K562 treated with DMSO at 1 percent for 12 hours (cell line): ENCODE measurements around the gene DENND1C. TPM values are rescaled to one million over a fixed set of nuclear protein-coding genes. Genes with fewer than 3 reads are reported as not detected.

Experiments
- total RNA-seq: library from RNA; unstranded; fragments of 300-600 nt; gene quantifications from 2 replicates; pipeline ENCODE4 v1.2.3, GENCODE V29; 2022; ENCODE audit not compliant: insufficient read depth

DENND1C gene, protein sequence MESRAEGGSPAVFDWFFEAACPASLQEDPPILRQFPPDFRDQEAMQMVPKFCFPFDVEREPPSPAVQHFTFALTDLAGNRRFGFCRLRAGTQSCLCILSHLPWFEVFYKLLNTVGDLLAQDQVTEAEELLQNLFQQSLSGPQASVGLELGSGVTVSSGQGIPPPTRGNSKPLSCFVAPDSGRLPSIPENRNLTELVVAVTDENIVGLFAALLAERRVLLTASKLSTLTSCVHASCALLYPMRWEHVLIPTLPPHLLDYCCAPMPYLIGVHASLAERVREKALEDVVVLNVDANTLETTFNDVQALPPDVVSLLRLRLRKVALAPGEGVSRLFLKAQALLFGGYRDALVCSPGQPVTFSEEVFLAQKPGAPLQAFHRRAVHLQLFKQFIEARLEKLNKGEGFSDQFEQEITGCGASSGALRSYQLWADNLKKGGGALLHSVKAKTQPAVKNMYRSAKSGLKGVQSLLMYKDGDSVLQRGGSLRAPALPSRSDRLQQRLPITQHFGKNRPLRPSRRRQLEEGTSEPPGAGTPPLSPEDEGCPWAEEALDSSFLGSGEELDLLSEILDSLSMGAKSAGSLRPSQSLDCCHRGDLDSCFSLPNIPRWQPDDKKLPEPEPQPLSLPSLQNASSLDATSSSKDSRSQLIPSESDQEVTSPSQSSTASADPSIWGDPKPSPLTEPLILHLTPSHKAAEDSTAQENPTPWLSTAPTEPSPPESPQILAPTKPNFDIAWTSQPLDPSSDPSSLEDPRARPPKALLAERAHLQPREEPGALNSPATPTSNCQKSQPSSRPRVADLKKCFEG
- total RNA-seq: 1.5 and 2.3 TPM in 2 replicates

DNA sequence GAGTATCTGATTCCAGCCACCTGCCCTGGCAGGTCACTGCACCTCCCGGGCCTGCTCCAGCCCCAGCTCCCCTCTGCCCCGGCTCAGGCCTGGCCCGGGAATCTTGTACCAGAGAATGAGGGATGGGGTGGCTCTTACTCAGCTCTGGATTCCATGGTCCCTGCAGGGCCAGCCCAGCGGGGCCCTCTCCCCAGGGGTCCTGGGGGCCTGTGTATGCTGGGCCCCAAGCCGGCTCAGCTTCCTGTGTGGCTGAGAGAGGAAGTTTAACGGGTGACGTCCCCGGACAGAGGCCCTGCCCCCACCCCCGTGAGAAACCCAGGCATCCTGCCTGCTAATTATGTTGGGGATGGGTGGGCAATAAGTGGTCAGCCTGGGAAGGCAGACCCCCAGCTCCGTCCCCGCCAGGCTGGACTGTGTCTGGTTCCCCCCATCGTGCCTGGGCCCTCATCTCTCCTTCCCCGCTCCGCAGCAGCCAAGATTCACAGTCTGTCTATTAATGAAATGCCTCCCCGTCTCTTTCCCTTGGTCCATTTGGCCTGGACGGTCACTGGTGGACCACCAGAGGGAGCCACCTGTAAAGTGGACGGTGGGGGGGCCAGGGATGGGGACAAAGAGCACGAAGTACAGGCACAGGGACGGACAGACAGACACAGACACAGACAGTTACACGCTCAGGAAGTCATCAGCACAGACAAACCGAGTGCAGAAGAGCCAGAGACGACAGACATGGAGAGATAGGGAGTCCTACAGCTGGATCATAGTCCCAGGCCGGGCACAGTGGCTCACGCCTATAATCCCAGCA is at the start of gene DENND1C:
Gene DENND1C (minus strand): TSS at position 247 of the 802 bp plus-strand sequence. CDS start 92 bp downstream, at position 155.

DNA sequence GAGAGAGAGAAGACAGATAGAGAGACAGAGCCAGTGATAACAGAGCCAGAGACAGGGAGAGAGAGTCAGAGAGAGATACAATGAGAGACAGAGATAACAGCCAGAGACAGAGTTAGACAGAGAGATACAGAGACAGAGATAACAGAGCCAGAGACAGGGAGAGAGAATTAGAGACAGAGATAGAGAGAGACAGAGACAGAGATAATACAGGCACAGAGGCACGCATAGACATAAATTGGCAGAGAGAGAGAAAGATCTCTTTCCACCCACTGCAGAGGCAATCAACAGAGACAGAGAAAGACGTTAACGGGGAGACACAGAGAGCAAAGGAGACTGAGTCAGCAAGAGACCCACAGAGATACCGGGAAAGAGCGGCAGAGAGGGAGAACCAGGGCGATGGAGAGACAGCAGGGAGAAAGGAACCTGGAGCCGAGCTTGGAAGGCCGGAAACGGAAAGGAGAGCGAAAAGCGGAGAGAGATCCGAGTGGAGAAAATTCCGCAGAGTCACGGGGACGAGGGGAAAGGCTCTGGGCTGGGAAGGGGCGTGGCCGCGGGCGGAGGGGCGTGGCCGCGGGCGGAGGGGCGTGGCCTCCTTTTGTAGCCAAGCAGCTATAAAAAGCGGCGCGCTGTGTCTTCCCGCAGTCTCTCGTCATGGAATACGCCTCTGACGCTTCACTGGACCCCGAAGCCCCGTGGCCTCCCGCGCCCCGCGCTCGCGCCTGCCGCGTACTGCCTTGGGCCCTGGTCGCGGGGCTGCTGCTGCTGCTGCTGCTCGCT is 49.0 kb upstream of the DENND1C start, which contains the start of gene TNFSF9:
Gene TNFSF9 (plus strand): TSS at position 641 of the 777 bp plus-strand sequence. CDS start 11 bp downstream, at position 652.

DNA sequence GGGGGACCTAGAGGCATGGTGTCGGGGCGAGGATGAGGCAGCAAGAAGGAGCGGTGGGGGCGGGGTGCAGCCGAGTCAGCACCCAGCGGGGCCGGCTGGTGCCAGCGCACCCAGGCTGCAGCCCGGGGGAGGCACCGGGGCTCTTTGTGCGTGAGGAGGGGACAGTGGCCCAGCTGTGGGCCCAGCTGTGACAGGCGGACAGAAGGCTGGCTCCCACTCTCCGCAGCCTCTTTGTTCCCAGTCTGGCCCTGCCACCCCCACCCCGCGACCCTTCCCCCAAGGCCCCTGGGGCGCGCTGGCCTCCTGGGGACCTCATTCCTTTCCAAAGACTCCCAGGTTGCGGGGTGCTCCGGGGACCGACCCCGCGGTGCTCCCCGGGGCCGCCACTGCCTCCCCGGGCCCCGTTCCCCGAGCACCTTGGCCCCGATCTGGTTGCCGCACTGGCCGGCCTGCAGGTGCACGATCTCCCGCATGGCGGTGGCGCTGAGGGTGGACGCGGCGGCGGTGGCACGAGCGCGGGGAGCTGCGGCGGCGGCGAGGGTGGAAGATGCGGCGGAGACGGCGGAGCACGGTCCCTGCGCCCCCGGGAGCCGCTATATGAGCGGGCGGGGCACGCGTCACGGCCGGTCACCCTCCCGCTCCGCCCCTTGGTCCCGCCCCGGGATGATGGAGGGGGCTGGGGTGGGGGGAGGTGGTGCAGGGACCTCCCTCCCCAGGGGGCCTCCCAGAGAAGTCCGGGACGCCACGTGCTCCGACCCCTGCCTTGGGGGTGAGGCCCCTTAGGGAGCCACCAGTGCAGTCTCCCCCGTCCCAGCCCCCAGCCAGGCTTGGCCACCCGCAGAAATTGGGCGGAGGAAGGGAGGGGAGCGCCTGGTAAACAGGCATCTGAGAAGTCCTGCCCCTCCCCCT is 20.4 kb upstream of the DENND1C start, which contains the start of gene TUBB4A:
Gene TUBB4A (minus strand): TSS at position 570 of the 909 bp plus-strand sequence. CDS start 97 bp downstream, at position 473.

DNA sequence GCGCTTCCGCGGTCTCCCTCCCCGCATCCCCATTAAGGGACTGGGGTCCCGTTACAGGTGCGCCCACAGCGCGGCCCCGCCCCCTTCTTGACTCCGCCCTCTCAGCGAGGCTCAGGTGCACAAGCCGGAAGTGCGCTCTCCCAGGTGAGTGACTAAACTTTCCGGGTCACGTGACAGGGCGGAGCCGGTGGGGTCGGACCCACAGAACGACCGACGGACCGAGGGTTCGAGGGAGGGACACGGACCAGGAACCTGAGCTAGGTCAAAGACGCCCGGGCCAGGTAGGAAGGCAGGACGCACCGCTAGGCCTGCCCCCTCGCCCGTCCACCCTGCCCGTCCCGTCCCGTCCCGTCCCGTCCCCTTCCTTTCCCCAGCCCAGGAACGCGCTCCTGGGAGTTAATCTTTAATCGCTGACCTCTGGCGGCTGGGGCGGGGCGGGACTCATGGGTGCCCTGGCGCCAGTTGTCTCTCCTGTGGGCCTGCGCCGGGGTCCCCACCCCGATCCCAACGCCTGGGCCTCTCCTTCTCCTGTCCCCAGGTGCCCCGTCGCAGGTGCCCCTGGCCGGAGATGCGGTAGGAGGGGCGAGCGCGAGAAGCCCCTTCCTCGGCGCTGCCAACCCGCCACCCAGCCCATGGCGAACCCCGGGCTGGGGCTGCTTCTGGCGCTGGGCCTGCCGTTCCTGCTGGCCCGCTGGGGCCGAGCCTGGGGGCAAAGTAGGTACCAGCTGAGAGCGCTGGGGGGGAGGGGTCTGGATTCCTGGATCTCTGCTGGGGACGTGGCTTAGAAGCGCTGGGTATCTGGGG is 17.3 kb downstream of the DENND1C start, which contains the start of gene CRB3:
Gene CRB3 (plus strand): TSS at position 202 of the 804 bp plus-strand sequence. CDS start 431 bp downstream, at position 633.

DNA sequence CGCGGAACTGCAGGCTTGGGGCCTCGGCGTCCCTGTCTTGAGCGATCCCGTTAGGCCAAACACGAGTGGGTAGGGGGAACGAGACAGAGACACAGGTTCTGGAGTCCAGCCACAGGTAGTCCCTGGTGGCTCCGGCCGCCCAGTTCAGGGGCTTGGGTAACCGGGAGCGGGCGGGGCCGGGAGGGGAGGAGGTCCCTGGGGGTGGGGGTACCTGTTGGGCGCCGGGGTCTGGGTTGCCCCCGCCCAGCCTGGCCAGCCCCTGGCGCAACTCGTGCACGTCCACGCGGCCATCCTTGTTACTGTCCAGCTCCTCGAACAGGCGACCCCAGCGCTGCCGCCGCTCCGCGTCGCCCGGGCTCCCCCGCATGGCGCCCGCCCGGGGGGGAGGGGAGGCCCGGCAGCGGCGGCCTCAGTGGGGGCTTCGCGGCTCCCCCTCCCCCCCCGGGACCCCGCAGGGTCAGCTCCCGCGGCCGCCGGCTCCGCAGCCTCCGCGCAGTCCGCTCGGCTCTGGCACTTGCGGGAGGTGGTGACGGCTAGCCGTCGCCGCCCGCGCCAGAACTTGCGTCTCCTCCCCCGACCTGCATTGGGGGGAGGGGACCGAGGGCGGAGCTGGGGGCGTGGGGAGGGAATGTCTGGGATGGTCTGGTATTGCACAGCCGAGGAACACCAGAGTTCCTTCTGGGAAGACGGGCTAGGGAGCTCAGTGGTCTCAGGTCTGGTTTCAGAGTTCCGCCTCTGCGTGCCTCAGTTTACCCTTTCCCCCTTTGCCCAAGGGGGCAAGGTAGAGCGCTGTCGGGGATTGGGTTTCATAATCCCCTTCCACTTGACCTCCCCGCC is 22.1 kb downstream of the DENND1C start, which contains the start of gene SLC25A23:
Gene SLC25A23 (minus strand): TSS at position 531 of the 837 bp plus-strand sequence. CDS start 164 bp downstream, at position 367.

DNA sequence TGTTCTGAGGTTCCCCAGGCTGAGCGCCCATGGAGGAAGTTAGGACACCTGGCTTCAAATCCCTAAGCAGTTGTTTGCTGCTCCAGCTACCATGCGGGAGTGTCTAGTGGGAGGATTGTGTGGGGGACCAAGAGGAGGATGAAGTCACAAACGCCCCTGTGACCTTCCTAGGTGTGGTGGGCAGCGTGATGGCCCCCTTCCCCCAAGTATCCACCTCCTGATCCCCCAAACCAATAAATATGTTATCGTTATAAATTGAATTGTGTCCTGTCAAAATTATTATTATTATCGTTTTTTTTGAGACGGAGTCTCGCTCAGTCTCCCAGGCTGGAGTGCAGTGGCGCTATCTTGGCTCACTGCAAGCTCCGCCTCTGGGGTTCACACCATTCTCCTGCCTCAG is 47.9 kb downstream of the DENND1C start, which contains the start of gene SLC25A41:
Gene SLC25A41 (minus strand): TSS at position 101 of the 400 bp plus-strand sequence. CDS start 70 bp downstream, at position 31.

DNA sequence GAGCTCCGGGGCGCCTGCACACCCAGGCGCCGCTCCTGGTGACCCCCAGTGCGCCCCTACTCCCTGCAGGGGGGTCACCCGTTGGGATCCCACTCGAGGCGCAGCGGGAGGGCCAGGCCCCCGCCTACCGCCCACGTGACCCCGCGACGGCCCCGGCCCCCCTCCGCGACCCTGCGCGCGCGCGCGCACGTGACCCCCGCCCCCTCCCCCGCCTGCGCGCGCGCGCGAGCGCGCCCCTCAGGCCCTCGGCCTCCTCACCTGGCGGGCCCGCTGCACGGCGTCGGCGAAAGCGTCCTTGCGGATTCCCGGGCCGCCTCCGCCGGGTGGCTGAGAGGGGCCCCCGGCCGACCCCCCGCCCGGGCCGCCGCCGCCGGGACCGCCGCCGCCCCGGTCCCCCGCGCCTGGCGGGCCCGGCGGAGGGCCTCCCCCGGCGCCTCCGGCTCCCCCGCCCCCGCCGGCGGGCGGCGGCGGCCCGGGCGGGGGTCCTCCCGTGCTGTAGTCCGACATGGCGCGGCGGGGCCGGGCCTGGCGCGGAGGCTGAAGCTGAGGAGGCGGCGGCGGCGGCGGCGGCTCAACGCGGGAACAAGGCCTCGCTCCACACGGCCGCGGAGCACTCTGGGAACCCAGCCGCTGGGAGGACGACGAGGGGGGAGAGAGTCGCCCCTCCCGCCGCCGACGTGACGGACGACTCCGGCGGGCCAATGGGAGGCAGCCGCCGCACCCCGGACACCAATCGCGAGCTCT is 57.2 kb downstream of the DENND1C start, which contains the start of gene KHSRP:
Gene KHSRP (minus strand): TSS at position 617 of the 744 bp plus-strand sequence. CDS start 110 bp downstream, at position 507.

Other genes starting within 250 kb of the DENND1C start
- 29.9 and 56.8 TPM in 2 replicates for gene MLLT1, start 201.8 kb downstream of the DENND1C start, total RNA-seq
- gene ACER1, start 148.2 kb downstream of the DENND1C start, total RNA-seq: not detected in 2 replicates
- gene CLPP, start 120.3 kb downstream of the DENND1C start, total RNA-seq: 96.4 and 138 TPM in 2 replicates
- gene ALKBH7, start 109.0 kb downstream of the DENND1C start, total RNA-seq: 104 and 151 TPM in 2 replicates
- 3.5 and 3.9 TPM in 2 replicates for gene PSPN, start 105.9 kb downstream of the DENND1C start, total RNA-seq
- gene GTF2F1, start 88.6 kb downstream of the DENND1C start, total RNA-seq: 73.1 and 81.2 TPM in 2 replicates
- 243 and 502 TPM in 2 replicates for gene KHSRP, start 57.0 kb downstream of the DENND1C start, total RNA-seq
- gene SLC25A41, start 48.0 kb downstream of the DENND1C start, total RNA-seq: 1.5 and 2.0 TPM in 2 replicates
- gene SLC25A23, start 22.0 kb downstream of the DENND1C start, total RNA-seq: 28.6 and 71.9 TPM in 2 replicates
- not detected in 2 replicates for gene CRB3, start 17.5 kb downstream of the DENND1C start, total RNA-seq
- 5.8 and 6.0 TPM in 2 replicates for gene TUBB4A, start 20.5 kb upstream of the DENND1C start, total RNA-seq
- gene TNFSF9, start 49.2 kb upstream of the DENND1C start, total RNA-seq: 35.3 and 42.9 TPM in 2 replicates
- gene CD70, start 109.4 kb upstream of the DENND1C start, total RNA-seq: 4.8 and 5.3 TPM in 2 replicates
- 0.39 TPM in 1 of 2 replicates, not detected in the other for gene TNFSF14, start 188.4 kb upstream of the DENND1C start, total RNA-seq
- gene C3, start 238.9 kb upstream of the DENND1C start, total RNA-seq: 18.6 and 20.2 TPM in 2 replicates